ENCODE data around the gene SLC43A1. TPM values are rescaled to one million over a fixed set of nuclear protein-coding genes. Genes with fewer than 3 reads are reported as not detected.

SLC43A1 gene
- total RNA-seq, 1 donor from 2014 or later = 10.4 TPM

DNA sequence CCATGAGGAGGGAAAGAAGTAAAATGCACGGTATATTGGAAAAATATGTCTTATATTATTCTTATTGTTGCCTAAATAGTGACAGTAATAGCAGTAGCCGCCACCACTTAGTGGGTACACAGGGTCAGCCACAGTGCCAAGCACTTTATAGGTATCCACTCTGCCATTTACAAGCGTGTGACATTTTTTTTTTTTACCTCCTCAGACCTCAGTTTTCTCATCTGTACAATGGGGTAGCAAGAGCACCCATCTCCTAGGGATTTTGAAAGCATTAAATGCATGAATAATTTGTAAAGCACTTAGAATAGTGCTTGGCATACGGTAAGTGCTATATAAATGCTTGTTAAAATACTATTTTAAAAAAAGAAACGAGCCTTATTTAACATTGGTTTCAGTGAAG is 46.2 kb downstream of the SLC43A1 start:
- Mint-ChIP-seq H3K27ac (ENCODE audit: unreplicated experiment) (no peak overlapping the region), H3K4me1 (ENCODE audit: unreplicated experiment) (peaks cover 14% of the 10 kb centered on the region), H3K9me3 (ENCODE audit: unreplicated experiment) (no peaks in the 10 kb centered on the region), H3K4me3 (ENCODE audit: unreplicated experiment) (no peak overlapping the region), H3K36me3 (ENCODE audit: low read depth, unreplicated experiment) (no peaks in the 10 kb centered on the region), H3K27me3 (ENCODE audit: unreplicated experiment) (peaks cover 10% of the 10 kb centered on the region)
- TF ChIP-seq, protein P1, sequence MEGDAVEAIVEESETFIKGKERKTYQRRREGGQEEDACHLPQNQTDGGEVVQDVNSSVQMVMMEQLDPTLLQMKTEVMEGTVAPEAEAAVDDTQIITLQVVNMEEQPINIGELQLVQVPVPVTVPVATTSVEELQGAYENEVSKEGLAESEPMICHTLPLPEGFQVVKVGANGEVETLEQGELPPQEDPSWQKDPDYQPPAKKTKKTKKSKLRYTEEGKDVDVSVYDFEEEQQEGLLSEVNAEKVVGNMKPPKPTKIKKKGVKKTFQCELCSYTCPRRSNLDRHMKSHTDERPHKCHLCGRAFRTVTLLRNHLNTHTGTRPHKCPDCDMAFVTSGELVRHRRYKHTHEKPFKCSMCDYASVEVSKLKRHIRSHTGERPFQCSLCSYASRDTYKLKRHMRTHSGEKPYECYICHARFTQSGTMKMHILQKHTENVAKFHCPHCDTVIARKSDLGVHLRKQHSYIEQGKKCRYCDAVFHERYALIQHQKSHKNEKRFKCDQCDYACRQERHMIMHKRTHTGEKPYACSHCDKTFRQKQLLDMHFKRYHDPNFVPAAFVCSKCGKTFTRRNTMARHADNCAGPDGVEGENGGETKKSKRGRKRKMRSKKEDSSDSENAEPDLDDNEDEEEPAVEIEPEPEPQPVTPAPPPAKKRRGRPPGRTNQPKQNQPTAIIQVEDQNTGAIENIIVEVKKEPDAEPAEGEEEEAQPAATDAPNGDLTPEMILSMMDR (IDR thresholded peaks at IDR 0.05; ENCODE audit: unreplicated experiment) = no peak
- no peak for DNase-seq (ENCODE audit: low spot score)

DNA sequence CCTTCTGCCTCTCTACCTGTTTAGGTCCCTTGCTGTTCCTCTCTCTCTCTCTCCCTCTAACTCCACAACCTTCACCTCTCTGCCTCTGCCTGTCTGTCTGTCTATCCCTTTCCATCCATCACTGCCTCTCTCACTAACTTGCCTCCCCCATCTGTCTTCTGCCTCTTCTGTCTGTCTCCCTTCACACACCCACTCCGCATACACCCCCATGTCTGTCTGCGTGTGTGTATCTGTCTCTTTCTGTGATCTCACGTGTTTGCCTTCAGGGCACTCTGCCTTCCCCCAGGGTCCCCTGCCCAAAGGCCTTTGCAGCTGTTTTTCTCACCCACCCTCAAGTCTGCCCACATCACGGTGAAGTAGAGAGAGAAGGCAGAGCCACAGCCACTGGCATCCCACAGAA is 47.2 kb downstream of the SLC43A1 start:
- Mint-ChIP-seq H3K4me1 (ENCODE audit: unreplicated experiment) (peaks cover 7% of the 10 kb centered on the region), H3K27ac (ENCODE audit: unreplicated experiment) (no peak overlapping the region), H3K4me3 (ENCODE audit: unreplicated experiment) (no peak overlapping the region), H3K36me3 (ENCODE audit: low read depth, unreplicated experiment) (no peaks in the 10 kb centered on the region), H3K27me3 (ENCODE audit: unreplicated experiment) (peaks cover 12% of the 10 kb centered on the region), H3K9me3 (ENCODE audit: unreplicated experiment) (no peaks in the 10 kb centered on the region)
- no peak for DNase-seq (ENCODE audit: low spot score)
- TF ChIP-seq, protein P1 (IDR thresholded peaks at IDR 0.05; ENCODE audit: unreplicated experiment) = no peak

DNA sequence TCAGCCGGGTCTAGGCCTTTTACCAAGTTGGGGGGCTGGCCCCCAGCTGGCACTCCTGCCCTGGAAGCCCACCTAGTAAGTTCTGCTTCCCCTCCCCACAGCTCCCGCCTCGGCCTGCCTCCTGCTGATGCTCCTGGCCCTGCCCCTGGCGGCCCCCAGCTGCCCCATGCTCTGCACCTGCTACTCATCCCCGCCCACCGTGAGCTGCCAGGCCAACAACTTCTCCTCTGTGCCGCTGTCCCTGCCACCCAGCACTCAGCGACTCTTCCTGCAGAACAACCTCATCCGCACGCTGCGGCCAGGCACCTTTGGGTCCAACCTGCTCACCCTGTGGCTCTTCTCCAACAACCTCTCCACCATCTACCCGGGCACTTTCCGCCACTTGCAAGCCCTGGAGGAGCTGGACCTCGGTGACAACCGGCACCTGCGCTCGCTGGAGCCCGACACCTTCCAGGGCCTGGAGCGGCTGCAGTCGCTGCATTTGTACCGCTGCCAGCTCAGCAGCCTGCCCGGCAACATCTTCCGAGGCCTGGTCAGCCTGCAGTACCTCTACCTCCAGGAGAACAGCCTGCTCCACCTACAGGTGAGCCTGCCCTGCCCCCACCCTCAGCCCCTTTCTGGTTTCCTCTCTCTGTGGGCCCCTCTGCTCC is 47.9 kb downstream of the SLC43A1 start:
- Mint-ChIP-seq H3K36me3 (ENCODE audit: low read depth, unreplicated experiment) (no peaks in the 10 kb centered on the region), H3K4me1 (ENCODE audit: unreplicated experiment) (peaks cover 2% of the 10 kb centered on the region), H3K27ac (ENCODE audit: unreplicated experiment) (no peak overlapping the region), H3K27me3 (ENCODE audit: unreplicated experiment) (peaks cover 17% of the 10 kb centered on the region), H3K9me3 (ENCODE audit: unreplicated experiment) (no peaks in the 10 kb centered on the region), H3K4me3 (ENCODE audit: unreplicated experiment) (no peak overlapping the region)
- no peak for DNase-seq (ENCODE audit: low spot score)
- TF ChIP-seq, protein P1 (IDR thresholded peaks at IDR 0.05; ENCODE audit: unreplicated experiment) = no peak

DNA sequence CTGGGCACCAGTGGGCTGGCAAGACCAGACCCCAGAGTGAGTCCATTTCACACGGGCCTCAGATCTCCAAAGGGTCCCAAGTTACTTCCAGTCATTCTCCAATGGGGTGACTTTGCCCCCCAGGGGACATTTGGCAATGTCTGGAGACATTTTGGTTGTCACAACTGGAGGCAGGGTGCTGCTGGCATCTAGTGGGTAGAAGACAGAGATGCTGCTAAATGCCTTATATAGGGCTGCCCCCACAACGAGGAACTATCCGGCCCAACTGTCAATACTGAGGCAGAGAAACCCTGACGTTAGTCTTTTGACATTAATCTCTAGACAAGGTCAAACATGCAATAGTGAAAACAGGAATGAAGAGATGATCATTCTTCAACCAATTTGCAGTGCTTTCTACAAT is 48.8 kb downstream of the SLC43A1 start:
- TF ChIP-seq, protein P1 (IDR thresholded peaks at IDR 0.05; ENCODE audit: unreplicated experiment) = no peak
- peaks cover 13% of the 10 kb centered on the region for H3K27me3 Mint-ChIP-seq (ENCODE audit: unreplicated experiment)
- no peaks in the 10 kb centered on the region for H3K36me3 Mint-ChIP-seq (ENCODE audit: low read depth, unreplicated experiment)
- H3K9me3 Mint-ChIP-seq (ENCODE audit: unreplicated experiment) = no peaks in the 10 kb centered on the region
- peaks cover 2% of the 10 kb centered on the region for H3K4me1 Mint-ChIP-seq (ENCODE audit: unreplicated experiment)
- no peak overlapping the region for H3K27ac Mint-ChIP-seq (ENCODE audit: unreplicated experiment)
- DNase-seq (ENCODE audit: low spot score) = no peak
- no peak overlapping the region for H3K4me3 Mint-ChIP-seq (ENCODE audit: unreplicated experiment)

DNA sequence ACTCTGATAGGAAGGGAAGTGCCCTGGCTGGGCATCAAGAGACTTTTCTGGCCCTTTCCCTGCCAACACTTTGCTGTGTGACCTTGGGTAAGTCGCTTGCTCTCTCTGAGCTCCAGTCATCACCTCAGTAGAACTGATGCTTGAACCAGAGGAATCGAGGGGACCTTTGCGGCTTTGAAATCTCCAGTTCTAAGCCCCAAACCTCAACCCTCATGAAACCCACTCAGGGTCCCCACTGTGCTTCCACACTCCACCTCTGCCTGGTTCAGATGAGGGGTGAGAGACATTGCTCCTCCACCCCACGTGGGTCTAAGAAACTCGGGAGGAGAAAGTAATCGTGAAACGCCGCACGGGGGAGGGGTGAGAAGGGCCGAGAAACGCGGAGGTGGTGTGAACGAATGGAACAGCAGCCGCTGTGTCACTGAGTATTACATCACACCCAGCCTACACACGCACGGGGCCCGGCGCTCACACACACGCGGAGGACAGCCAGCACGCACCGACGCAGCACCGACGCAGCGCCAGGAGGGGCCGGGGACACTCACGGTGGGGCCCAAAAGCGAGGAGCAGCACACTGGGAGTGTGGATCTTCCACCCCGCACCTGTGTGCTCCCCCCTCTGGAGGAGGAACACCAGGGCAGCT is 50.8 kb downstream of the SLC43A1 start:
- Mint-ChIP-seq H3K9me3 (ENCODE audit: unreplicated experiment) (no peaks in the 10 kb centered on the region), H3K36me3 (ENCODE audit: low read depth, unreplicated experiment) (no peaks in the 10 kb centered on the region), H3K27me3 (ENCODE audit: unreplicated experiment) (peaks cover 24% of the 10 kb centered on the region), H3K4me3 (ENCODE audit: unreplicated experiment) (no peak overlapping the region), H3K4me1 (ENCODE audit: unreplicated experiment) (peaks cover 6% of the 10 kb centered on the region), H3K27ac (ENCODE audit: unreplicated experiment) (no peak overlapping the region)
- no peak for DNase-seq (ENCODE audit: low spot score)
- TF ChIP-seq, protein P1 (IDR thresholded peaks at IDR 0.05; ENCODE audit: unreplicated experiment) = no peak
